GM18868 (cell line): ENCODE data around the gene EFCAB12.

Source experiments
- ATAC-seq: cut with Tn5 transposase; IDR thresholded peaks from one replicate; pipeline ENCODE4 v1.9.1; 2021; ENCODE audit warnings: mild to moderate bottlenecking, moderate library complexity; ENCODE audit not compliant: unreplicated experiment

Gene EFCAB12

DNA sequence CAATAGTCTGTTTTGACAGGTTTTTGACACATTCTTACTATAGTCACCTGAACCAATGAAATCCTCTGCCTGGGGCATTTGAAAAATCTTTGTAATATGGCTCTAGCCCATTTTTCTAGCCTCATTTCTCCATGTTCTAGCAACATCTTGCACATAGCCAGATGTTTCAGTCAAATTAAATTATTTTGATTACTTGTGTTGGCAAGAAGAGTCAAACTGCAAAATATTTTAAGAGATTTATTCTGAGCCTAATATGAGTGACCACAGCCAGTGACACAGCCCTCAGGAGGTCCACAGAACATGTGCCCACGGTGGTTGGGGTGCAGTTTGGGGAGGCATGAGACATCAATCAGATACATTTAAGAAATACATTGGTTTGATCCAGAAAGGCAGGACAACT lies 18.5 kb upstream of the EFCAB12 start:
- no peak for ATAC-seq

DNA sequence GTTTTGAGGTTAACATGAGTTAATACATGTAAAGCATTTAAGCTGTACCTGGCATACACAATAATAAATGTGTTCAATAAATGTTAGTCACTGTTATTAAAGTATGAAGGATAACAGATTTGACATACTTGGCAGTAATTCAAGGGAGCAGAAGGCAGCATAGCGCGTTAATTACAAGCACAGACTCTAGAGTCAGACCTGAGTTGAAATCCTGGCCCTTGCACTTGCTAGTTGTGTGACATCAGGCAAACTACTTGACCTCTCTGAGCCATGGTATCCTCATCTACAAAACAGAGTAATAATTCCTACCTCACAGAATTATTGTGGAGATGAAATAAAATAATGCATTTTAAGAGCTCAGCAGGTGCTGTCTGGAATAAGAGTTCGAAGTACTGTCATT lies 17.0 kb upstream of the EFCAB12 start:
- ATAC-seq, result no peak

DNA sequence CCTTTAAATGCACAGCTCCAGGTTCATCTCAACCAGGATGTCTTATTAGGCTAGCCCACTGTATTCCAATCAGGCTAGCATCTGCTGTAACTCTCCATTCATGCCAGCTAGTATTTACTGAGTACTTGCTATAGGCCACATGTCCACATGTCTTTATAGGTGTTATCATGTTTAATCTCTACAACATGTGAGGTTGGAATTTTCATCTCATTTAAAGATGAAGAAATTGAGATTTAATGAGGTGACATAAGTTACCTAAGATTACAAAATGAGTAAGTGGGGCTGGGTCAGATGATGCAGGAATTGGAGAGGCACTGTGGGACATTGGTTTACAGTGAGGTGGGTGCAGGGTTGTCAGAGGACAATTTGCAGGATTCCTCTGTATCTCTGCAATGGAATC lies 14.5 kb upstream of the EFCAB12 start:
- ATAC-seq, result no peak

DNA sequence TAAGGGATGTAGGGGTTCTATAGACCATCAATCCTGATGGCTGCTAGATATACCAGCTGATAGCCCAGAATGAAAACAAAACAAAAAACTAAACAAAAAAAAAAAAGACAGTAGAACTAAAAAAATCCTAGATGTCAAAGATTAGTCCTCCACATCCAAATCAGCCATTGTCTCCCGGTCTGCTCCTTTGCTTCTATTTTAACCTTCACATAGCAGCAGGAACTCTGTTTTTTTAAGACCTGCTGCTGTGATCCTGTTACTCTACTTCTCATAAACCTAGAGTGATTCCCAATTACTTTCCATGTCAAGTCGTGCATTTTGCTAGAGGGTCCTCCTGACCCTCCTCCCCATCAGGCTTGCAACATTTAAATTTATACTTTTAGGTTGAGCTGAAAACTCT lies 14.1 kb upstream of the EFCAB12 start:
- ATAC-seq, result no peak

GRCh38 chr3:129441782-129442181 lies 13.3 kb upstream of the EFCAB12 start:
- ATAC-seq, result no peak

DNA sequence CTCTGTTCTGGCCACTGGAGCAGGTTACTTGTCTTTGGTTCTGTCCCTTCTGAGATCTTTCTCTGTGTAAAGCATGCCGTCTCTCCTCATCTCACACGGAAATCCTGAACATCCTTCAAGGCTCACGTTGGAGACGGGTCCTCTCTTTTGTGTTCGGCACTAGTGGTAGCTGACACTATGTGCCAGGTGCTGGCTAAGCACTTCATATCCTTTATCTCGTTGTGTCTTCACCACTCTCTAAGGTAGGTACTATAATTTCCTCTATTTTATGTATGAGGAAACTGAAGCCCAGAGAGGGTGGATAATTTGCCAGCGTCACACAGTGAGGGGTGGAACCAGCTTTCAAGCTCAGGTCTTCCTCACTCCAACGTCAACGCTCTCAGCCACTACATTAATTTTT lies 12.8 kb upstream of the EFCAB12 start:
- no peak for ATAC-seq

DNA sequence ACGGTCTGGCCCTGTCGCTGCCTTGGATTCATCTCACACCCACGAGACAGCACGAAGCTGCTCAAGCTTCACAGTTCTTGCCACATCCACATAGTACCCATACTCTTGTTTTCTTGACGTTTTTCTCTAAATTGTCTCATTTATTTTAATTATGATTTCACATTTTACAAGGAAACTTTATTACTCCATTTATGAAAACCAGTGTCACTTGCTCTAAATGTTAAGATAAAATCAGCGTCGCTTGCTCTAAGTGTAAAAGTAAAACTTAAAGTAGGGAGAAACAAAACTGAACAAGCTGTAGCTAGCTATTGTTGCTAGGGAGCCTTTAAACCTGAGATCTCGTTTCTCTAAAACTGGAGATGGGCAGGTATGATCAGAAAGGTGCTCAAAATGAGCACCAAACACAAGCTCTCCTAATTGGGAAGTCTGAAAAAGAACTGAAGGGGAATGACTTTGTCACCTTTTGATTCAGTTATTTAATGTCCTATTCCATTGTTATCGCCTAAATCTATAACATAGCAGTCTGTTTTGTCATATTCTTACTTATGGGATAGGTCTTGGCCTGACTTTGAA lies 12.3 kb upstream of the EFCAB12 start:
- no peak for ATAC-seq

GRCh38 chr3:129439817-129440617 lies 11.6 kb upstream of the EFCAB12 start, which contains the start of the genes IFT122 and MBD4:
IFT122 (plus strand) TSS chr3:129440224; CDS start chr3:129440331, 107 bp downstream.
MBD4 (minus strand) TSS chr3:129439948; CDS start chr3:129439833, 115 bp downstream.
- ATAC-seq, result peak; percentile 90

DNA sequence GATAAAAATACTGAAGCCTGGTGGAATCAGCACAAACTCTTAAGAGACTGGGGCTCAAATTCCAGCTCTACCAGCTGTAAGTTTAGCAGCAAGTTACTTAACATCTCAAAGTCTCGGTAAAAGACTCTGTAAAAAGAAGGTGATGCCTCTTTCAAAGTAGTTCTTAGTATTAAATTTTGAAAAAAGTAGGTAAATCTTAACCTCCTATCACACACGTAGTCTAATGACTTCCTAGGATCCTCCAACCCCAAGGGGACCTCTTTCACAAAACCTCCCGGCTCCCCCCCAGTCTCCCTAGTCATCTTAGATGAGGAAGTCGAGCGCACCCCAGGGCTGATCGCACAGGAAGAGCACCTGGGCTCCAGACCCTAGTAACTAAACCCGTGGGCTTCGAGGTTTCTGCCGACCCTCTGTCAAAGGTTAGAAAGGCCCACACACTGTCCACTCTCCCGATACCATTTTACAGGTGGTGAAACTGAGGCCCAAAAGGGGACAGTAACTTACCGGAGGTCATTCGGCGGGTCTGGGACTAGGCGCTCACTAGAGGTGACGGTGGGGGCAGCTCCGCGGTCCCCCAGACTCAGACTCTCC lies 10.9 kb upstream of the EFCAB12 start:
- no peak for ATAC-seq

GRCh38 chr3:129435367-129435766 lies 6.9 kb upstream of the EFCAB12 start:
- no peak for ATAC-seq

DNA sequence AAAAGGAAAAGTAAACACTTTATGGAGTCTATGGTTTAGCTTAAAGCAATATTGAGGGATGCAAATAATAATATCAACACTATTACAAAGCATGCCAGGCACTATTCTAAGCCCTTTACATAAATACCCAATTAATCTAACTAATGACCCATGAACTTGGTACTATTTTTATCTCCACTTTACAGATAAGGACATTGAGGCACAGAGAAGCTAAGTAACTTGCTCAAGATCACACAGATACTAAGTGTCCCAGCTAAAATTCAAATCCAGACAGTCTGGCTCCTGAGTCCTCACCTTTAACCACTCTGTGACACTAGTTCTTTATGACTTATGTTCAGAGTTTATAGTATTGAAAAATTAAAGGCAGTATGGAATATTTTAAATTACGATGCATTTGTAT lies 5.7 kb upstream of the EFCAB12 start:
- no peak for ATAC-seq

DNA sequence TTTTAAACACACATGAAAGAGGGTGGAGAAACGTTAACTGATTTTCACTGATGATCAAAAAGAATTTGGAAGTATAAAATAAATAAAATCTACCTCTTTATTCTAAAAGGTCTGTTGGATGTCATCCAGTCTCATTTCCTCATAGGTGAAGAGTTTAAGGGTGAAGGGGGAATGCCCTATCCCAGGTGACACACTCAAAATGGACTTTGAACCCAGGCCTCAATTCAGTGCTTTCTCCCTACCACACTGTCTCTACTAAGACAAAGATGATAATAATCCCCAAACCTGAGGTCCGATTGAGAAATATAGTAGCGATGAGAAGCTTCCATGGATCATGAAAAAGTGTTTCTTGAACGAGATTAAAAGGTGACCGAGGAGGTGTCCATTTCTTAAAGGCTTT lies 5.1 kb upstream of the EFCAB12 start:
- ATAC-seq, result no peak

GRCh38 chr3:129432671-129433070 lies 4.2 kb upstream of the EFCAB12 start:
- no peak for ATAC-seq

DNA sequence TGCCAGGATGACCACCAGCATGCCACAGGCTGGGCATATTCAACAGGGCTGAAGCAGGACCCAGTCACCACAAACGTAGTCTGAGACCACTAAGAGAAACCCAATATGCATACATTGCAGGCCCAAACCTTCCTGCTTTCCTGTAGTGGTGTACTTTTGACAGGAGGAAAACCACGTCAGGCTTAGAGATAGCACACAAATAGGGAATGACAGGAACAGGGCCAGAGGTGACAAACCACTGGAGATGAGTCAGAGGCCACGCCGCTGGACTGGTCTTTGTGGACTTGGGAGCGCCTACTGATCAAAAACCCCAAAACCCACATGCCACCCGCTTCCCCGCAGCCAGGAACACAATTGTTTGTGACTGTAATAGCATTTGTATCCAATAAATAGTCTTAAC lies 3.6 kb upstream of the EFCAB12 start:
- ATAC-seq, result no peak

DNA sequence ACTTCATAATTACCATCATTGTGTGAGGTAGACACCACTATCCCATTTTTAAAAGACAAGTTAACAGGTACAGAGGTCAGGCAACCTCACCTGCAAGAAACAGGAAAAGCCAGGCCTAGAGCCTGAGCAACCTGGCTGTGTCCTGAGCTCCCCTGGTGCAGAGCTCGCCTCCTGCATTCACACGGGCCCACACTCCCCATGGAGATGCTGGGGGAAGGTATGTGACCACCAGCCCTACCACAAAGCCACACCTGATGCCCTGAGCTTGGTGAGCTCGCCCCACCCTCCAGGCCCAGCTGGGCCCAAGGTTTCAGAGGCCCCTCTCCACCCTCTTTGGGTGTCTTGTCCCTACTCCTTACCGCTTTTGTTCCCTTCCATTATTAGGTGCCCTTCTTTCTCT lies 1.2 kb upstream of the EFCAB12 start:
- ATAC-seq, result no peak

DNA sequence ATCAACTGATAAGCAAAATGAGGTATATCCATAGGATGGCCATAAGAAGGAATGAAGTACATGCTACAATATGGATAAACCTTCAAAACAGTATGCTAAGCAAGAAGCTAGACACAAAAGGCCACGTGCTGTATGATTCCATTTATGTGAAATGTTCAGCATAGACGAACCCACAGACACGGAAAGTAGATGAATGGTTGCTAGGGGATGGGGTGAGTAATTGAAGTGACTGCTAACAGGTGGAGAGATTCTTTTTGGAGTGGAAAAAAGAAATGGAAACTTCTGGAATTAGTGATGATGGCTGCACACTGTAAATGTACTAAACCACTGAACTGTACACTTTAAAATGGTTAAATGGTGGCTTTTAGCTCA lies 630 bp upstream of the EFCAB12 start:
- no peak for ATAC-seq

DNA sequence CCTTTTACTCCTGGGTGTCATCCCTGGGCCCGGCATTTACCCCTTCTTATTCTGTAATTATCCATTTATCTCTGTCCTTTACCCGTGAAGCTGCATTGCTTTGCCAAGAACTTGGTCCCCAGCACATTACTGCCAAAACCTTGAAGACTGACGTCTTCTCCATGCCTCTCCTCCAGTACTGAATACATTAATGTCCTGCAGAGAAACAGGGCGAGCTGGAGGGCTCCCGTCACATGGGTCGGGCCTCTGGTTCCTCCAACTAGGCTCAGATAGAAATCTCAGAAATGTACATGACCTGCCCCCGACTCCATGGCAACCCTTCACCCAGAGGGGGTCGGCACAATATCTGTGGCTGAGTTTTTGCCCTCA lies 445 bp downstream of the EFCAB12 start:
- no peak for ATAC-seq

- no peak for ATAC-seq
Measured at GRCh38 chr3:129425619-129426018, 2.8 kb downstream of the EFCAB12 start.

- no peak for ATAC-seq
Measured at GRCh38 chr3:129425213-129425612, 3.2 kb downstream of the EFCAB12 start.

DNA sequence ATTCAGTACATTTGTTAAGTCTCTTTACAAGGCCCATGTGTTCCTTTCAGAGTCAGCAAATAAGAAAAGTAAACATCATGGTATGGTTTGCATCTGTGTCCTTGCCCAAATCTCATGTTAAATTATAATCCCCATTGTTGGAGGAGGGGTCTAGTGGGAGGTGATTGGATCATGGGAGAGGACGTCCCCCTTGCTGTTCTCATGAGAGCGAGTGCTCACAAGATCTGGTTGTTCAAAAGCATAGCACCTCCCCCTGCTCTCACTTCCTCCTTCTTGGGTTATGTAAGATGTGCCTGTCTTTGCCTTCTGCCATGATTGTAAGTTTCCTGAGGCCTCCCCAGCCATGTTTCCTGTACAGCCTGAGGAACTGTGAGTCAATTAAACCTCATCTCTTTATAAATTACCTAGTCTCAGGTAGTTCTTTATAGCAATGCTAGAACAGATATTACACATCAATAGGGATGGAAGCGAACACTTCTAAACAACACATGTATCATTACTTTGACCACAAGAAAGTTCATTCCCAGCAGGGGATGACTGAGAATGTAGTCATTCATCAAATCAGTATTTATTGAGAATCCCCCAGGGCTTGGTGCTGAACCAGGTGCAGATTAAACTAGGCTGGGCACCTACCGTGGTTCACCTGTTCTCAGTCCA lies 4.1 kb downstream of the EFCAB12 start:
- peak; percentile 75 for ATAC-seq

DNA sequence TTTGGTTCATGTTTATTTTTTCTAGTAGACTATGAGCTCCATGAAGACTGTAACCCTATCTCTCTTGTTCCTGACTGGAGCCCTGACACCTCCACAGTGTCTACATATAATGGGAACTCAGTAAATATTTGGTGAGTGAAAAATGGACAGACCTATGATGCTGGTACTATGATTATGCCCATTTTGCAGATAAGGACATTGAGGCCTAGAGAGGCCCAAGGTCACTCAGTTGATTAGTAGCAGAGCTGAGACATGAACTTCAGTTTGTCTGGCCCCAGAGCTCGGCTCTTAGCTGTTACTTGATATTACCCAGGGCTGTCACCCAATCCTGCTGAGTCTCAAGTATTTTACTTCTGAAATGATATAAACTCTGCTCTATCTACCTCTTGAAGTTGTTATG lies 5.5 kb downstream of the EFCAB12 start:
- no peak for ATAC-seq
